ENCODE measurements around the gene FLVCR2.

DNA sequence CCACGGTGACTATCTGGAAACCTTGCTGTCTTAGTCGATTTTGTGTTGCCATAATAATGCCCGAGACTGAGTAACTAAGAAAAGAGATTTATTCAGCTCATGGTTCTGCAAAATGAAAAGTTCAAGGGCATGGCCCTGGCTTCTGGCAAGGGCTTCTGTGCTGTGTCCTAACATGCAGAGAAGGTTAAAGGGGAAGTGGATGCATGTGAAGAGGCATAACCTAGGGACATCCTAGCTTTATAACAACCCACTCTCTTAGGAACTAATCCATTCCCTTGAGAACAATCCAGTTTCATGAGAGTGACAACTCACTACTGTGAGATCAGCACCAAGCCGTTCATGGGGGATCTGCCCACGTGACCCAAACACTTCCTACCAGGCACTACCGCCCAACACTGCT is 11.5 kb downstream of the FLVCR2 start:
- TF ChIP-seq, protein P1, sequence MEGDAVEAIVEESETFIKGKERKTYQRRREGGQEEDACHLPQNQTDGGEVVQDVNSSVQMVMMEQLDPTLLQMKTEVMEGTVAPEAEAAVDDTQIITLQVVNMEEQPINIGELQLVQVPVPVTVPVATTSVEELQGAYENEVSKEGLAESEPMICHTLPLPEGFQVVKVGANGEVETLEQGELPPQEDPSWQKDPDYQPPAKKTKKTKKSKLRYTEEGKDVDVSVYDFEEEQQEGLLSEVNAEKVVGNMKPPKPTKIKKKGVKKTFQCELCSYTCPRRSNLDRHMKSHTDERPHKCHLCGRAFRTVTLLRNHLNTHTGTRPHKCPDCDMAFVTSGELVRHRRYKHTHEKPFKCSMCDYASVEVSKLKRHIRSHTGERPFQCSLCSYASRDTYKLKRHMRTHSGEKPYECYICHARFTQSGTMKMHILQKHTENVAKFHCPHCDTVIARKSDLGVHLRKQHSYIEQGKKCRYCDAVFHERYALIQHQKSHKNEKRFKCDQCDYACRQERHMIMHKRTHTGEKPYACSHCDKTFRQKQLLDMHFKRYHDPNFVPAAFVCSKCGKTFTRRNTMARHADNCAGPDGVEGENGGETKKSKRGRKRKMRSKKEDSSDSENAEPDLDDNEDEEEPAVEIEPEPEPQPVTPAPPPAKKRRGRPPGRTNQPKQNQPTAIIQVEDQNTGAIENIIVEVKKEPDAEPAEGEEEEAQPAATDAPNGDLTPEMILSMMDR (conservative IDR thresholded peaks at IDR 0.05 in 1 of 2, IDR thresholded peaks at IDR 0.05 in 1 of 2; ENCODE audit: low read depth in 1 of 2, low read length in 2 of 2) = no peak
- no peak for TF ChIP-seq EZH2 (IDR thresholded peaks at IDR 0.05; ENCODE audit: low read length, missing control alignments)

Measured in fibroblast of lung (primary cell).